Activated naive CD4-positive, alpha-beta T cell treated with anti-CD3 and anti-CD28 coated beads, Interleukin-2, amount 50 U/mL, for 24 hours (primary cell): ENCODE data around the gene ABHD2.

Source experiments
- H3K27ac Mint-ChIP-seq: one replicate; pipeline ENCODE4 v1.8.0; 2021; ENCODE audit warnings: mild to moderate bottlenecking, mixed read lengths
- H3K27me3 Mint-ChIP-seq: one replicate; pipeline ENCODE4 v1.8.0; 2021; ENCODE audit warnings: mixed read lengths
- H3K36me3 Mint-ChIP-seq: one replicate; pipeline ENCODE4 v1.8.0; 2021; ENCODE audit warnings: mixed read lengths
- H3K4me1 Mint-ChIP-seq: one replicate; pipeline ENCODE4 v1.8.0; 2021; ENCODE audit warnings: mixed read lengths
- H3K4me3 Mint-ChIP-seq: one replicate; pipeline ENCODE4 v1.8.0; 2021; ENCODE audit warnings: mild to moderate bottlenecking, mixed read lengths
- H3K9me3 Mint-ChIP-seq: one replicate; pipeline ENCODE4 v1.8.0; 2021; ENCODE audit warnings: mixed read lengths

The ABHD2 gene

GRCh38 chr15:89168316-89168833 is 80.1 kb downstream of the ABHD2 start:
- Mint-ChIP-seq H3K36me3 (peaks cover 3% of the 10 kb centered on the region), H3K4me3 (peak overlapping the region; percentile 43), H3K27me3 (no peaks in the 10 kb centered on the region), H3K27ac (peak overlapping the region; percentile 96), H3K4me1 (peaks cover 32% of the 10 kb centered on the region), H3K9me3 (no peaks in the 10 kb centered on the region)

GRCh38 chr15:89170364-89170763 is 82.1 kb downstream of the ABHD2 start:
- no peak overlapping the region for H3K27ac Mint-ChIP-seq
- H3K27me3 Mint-ChIP-seq = no peaks in the 10 kb centered on the region
- H3K4me1 Mint-ChIP-seq = peaks cover 32% of the 10 kb centered on the region
- no peak overlapping the region for H3K4me3 Mint-ChIP-seq
- H3K9me3 Mint-ChIP-seq = no peaks in the 10 kb centered on the region
- peaks cover 2% of the 10 kb centered on the region for H3K36me3 Mint-ChIP-seq

- Mint-ChIP-seq H3K9me3 (no peaks in the 10 kb centered on the region), H3K4me3 (no peak overlapping the region), H3K36me3 (peaks cover 3% of the 10 kb centered on the region), H3K27ac (peak overlapping the region; percentile 59), H3K27me3 (no peaks in the 10 kb centered on the region), H3K4me1 (peaks cover 28% of the 10 kb centered on the region)
Observed at GRCh38 chr15:89171136-89172072, 83.1 kb downstream of the ABHD2 start.

- peaks cover 8% of the 10 kb centered on the region for H3K36me3 Mint-ChIP-seq
- no peak overlapping the region for H3K27ac Mint-ChIP-seq
- H3K4me3 Mint-ChIP-seq = no peak overlapping the region
- H3K27me3 Mint-ChIP-seq = no peaks in the 10 kb centered on the region
- H3K4me1 Mint-ChIP-seq = peaks cover 29% of the 10 kb centered on the region
- H3K9me3 Mint-ChIP-seq = no peaks in the 10 kb centered on the region
Observed at GRCh38 chr15:89172921-89173320, 84.7 kb downstream of the ABHD2 start.

DNA sequence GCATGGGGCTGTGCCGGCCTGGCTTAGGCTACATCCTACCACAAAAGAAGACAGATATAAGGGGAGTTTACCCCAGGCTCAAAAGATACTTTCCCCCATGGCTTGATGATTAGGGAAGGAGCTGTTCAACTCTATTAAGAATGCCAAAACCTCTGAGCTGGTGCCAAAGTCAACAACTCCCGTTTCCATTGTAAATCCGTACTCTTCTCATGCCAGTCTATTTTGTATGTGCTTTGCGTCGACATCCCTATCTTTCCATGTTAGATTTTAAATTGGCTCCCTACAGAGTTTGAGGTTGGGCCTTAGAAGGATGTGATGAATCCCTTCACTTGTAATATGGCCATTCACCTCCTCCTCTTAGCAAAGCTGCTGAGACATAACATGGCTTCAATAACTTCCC is 86.2 kb downstream of the ABHD2 start:
- H3K27me3 Mint-ChIP-seq = no peaks in the 10 kb centered on the region
- no peaks in the 10 kb centered on the region for H3K9me3 Mint-ChIP-seq
- peaks cover 6% of the 10 kb centered on the region for H3K36me3 Mint-ChIP-seq
- peaks cover 21% of the 10 kb centered on the region for H3K4me1 Mint-ChIP-seq
- H3K27ac Mint-ChIP-seq = peak overlapping the region; percentile 33
- H3K4me3 Mint-ChIP-seq = no peak overlapping the region

- H3K4me1 Mint-ChIP-seq = peaks cover 24% of the 10 kb centered on the region
- H3K4me3 Mint-ChIP-seq = no peak overlapping the region
- no peaks in the 10 kb centered on the region for H3K9me3 Mint-ChIP-seq
- H3K27me3 Mint-ChIP-seq = no peaks in the 10 kb centered on the region
- H3K36me3 Mint-ChIP-seq = peaks cover 6% of the 10 kb centered on the region
- peak overlapping the region; percentile 79 for H3K27ac Mint-ChIP-seq
Observed at GRCh38 chr15:89175617-89176191, 87.4 kb downstream of the ABHD2 start.

GRCh38 chr15:89177116-89177515 is 88.9 kb downstream of the ABHD2 start:
- H3K27ac Mint-ChIP-seq = no peak overlapping the region
- H3K36me3 Mint-ChIP-seq = peaks cover 8% of the 10 kb centered on the region
- no peaks in the 10 kb centered on the region for H3K27me3 Mint-ChIP-seq
- H3K4me1 Mint-ChIP-seq = peaks cover 28% of the 10 kb centered on the region
- H3K9me3 Mint-ChIP-seq = no peaks in the 10 kb centered on the region
- no peak overlapping the region for H3K4me3 Mint-ChIP-seq

DNA sequence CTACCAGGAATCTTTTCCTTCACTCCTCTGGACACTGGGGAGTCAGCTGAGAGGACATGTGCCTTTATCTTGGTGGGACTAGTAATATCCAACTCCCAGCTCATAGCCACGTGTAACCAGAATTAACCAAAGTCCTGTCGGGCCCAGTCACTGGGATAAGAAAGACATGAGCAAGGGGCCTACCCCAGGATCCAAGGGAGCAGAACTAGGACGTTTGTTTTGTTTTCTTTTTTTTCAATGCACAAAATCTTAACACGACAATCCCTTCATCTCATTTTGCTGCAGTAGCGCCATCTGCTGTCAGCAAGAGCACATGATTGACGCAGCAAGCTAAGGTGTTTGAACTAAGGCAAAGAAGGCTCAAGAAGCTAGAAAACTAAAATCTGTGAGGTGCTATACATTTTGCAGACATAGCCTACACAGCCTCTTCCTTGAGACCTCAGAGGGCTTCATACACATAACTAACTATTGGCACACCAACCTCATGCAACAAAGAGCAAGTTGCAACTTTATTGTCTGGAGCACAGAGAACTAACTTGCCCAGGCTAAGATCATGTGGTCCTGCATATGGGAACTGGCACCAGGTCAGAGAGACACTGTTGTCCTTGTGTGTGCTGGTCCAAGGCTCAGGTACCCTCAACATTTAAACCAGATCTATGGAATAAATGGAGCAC is 89.5 kb downstream of the ABHD2 start:
- peaks cover 10% of the 10 kb centered on the region for H3K36me3 Mint-ChIP-seq
- peak overlapping the region; percentile 65 for H3K27ac Mint-ChIP-seq
- H3K4me1 Mint-ChIP-seq = peaks cover 28% of the 10 kb centered on the region
- no peaks in the 10 kb centered on the region for H3K9me3 Mint-ChIP-seq
- no peak overlapping the region for H3K4me3 Mint-ChIP-seq
- H3K27me3 Mint-ChIP-seq = no peaks in the 10 kb centered on the region

GRCh38 chr15:89178307-89178977 is 90.2 kb downstream of the ABHD2 start:
- peak overlapping the region; percentile 96 for H3K27ac Mint-ChIP-seq

GRCh38 chr15:89179966-89180875 is 92.0 kb downstream of the ABHD2 start:
- Mint-ChIP-seq H3K36me3 (peaks cover 13% of the 10 kb centered on the region), H3K4me1 (peaks cover 28% of the 10 kb centered on the region), H3K27ac (peak overlapping the region; percentile 96)

More at GRCh38 chr15:89178307-89178977, 90.2 kb downstream of the ABHD2 start:
- H3K9me3 Mint-ChIP-seq = no peaks in the 10 kb centered on the region
- H3K4me3 Mint-ChIP-seq = no peak overlapping the region
- H3K27me3 Mint-ChIP-seq = no peaks in the 10 kb centered on the region
- peaks cover 10% of the 10 kb centered on the region for H3K36me3 Mint-ChIP-seq
- peaks cover 28% of the 10 kb centered on the region for H3K4me1 Mint-ChIP-seq

GRCh38 chr15:89184357-89184756 is 96.1 kb downstream of the ABHD2 start:
- H3K27ac Mint-ChIP-seq = no peak overlapping the region
- H3K36me3 Mint-ChIP-seq = peaks cover 18% of the 10 kb centered on the region
- no peaks in the 10 kb centered on the region for H3K9me3 Mint-ChIP-seq
- H3K27me3 Mint-ChIP-seq = no peaks in the 10 kb centered on the region
- peaks cover 13% of the 10 kb centered on the region for H3K4me1 Mint-ChIP-seq
- H3K4me3 Mint-ChIP-seq = no peak overlapping the region

More at GRCh38 chr15:89179966-89180875, 92.0 kb downstream of the ABHD2 start:
- Mint-ChIP-seq H3K27me3 (no peaks in the 10 kb centered on the region), H3K9me3 (no peaks in the 10 kb centered on the region), H3K4me3 (no peak overlapping the region)

DNA sequence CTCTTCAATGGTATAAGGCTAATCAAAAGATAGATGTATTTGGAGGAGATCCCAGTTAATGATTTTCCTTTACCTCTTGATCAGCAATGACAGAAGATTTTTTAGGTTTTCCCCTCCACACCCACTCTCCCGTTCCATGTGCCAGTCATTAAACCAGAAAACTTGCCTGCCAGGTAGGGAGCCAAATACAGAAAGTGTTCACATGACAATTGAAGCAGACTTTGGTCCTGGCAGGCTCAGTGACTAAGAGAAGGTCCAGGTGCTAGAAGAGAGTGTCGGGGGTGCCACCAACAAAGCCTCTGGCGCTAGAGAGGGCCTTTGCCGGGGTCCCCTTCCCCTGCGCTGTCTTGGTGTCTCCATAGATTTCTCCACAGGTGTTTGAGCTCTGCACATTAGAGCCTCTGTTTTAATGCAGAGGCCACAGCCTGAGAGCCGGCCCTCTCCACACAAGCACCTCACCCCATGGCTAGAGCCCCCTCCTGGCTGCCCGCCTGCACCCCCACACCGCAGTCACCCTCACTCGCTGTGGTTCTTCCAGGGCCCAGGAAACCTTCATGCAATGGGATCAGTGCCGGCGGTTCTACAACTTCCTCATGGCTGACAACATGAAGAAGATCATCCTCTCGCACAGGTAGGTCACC is 96.8 kb downstream of the ABHD2 start:
- H3K36me3 Mint-ChIP-seq = peaks cover 18% of the 10 kb centered on the region
- no peaks in the 10 kb centered on the region for H3K9me3 Mint-ChIP-seq
- no peak overlapping the region for H3K4me3 Mint-ChIP-seq
- H3K27ac Mint-ChIP-seq = no peak overlapping the region
- no peaks in the 10 kb centered on the region for H3K27me3 Mint-ChIP-seq
- H3K4me1 Mint-ChIP-seq = peaks cover 7% of the 10 kb centered on the region

DNA sequence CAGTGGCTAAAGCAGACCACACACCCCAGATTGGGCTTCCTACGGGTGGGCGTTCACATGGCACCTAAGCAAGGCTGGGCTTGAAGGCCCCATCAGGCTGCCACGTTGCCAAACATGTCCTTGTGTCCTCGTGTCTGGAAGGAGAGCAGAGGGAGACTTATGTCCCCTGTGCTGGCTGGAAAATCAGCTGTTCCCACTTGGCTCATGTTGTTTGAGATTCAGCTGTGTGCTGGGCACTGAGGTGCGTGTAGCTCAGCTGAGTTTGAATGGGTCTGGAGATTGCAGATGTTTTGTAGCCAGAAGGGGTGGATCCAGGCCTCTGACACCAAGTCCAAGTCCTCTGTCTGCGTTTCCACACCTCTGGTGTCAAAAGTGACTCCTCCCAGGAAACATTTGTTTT is 98.5 kb downstream of the ABHD2 start:
- H3K4me3 Mint-ChIP-seq = no peak overlapping the region
- no peak overlapping the region for H3K27ac Mint-ChIP-seq
- peaks cover 16% of the 10 kb centered on the region for H3K36me3 Mint-ChIP-seq

More for the DNA sequence above, 98.5 kb downstream of the ABHD2 start:
- H3K4me1 Mint-ChIP-seq = no peaks in the 10 kb centered on the region
- H3K27me3 Mint-ChIP-seq = no peaks in the 10 kb centered on the region
- no peaks in the 10 kb centered on the region for H3K9me3 Mint-ChIP-seq
